ENCODE results near the gene STX18.
A peak's percentile ranks its signal among the peaks of the same experiment; 100 is the strongest.

The STX18 gene

GRCh38 chr4:4440333-4441061 lies 101.4 kb downstream of the STX18 start:
- DNase-seq (ENCODE audit: low read depth in 2 of 2, low spot score in 1 of 2): no peak

DNA sequence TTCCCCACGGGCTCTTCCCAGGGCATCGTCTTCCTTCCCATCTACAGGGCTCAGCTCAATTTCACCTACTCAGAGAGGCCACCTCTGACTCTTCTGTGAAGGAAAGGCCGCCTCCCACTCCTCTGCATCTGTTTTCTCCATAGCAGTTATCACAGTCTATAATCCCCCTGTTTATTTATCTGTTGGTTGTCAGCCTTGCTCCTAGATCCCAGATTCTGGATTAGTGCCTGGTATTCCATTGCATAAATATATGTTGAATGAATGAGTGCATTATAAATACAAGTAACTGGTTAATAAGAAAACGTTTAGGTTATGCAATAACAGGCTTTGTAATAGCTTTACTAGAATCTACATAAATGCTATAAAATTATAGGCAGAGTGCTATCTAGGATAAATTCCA lies 102.1 kb downstream of the STX18 start:
- no peak for DNase-seq (ENCODE audit: low read depth in 2 of 2, low spot score in 1 of 2)

- DNase-seq (ENCODE audit: low read depth in 2 of 2, low spot score in 1 of 2): no peak
Measured at GRCh38 chr4:4438891-4439290, 103.0 kb downstream of the STX18 start.

- DNase-seq (ENCODE audit: low read depth in 2 of 2, low spot score in 1 of 2): no peak
Measured at GRCh38 chr4:4437798-4438470, 103.9 kb downstream of the STX18 start.

GRCh38 chr4:4436244-4436823 lies 105.5 kb downstream of the STX18 start:
- DNase-seq (ENCODE audit: low read depth in 2 of 2, low spot score in 1 of 2): no peak

DNA sequence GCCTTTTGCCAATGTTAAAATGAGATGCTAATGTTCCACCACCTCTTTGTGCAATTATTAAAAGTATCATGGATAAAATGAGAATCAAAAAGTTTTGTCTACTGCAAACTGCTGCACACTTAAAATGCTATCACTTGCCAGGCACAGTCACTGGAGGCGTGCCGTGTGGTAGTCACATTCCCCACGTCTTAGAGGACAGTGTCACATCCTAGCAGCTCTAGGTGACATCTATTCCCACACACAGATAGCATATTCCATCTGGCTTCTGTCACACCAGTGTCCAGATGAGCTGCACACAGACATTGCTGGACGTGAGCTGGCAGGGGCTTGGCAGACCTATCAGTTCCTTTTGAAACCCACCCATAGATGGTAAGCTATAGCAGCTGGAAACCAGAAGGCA lies 107.9 kb downstream of the STX18 start:
- no peak for DNase-seq (ENCODE audit: low read depth in 2 of 2, low spot score in 1 of 2)

DNA sequence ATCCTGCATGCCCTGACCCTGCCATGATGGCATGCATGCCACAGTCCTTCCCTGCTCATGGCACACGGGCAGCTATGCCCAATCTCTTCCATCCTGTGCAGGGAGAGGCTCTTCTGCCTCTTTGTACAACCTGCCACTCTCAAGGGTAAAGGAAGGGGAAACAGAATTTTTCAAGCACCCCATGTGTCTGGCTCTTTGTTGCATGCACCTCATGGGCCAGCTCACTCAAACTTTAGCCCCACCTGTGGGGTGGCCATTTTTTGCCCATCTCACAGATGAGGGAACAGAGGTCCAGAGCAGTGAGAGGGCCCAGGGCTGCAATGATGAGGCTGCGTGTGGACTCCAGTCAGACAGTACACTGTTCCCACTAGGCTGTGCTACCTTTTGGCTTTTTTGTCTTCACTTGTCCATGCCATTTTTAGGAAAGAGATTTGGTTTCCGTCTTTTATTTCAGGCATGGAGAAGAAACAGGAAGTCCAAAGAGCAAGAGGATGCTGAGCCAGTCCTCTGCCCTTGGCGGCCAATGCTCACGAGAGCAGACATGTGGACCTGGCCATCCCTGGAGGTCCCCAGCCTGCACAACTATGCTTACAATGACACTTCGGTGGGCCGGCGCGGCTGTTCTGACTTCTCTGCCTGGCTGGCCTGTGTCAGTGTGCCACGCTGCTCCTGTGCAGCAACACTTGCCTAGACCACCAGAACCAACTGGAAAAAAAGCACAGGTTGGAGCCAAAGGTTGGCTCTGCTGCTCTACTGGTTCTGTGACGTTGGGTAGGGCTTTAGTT lies 109.3 kb downstream of the STX18 start:
- DNase-seq (ENCODE audit: low read depth in 2 of 2, low spot score in 1 of 2): no peak

DNA sequence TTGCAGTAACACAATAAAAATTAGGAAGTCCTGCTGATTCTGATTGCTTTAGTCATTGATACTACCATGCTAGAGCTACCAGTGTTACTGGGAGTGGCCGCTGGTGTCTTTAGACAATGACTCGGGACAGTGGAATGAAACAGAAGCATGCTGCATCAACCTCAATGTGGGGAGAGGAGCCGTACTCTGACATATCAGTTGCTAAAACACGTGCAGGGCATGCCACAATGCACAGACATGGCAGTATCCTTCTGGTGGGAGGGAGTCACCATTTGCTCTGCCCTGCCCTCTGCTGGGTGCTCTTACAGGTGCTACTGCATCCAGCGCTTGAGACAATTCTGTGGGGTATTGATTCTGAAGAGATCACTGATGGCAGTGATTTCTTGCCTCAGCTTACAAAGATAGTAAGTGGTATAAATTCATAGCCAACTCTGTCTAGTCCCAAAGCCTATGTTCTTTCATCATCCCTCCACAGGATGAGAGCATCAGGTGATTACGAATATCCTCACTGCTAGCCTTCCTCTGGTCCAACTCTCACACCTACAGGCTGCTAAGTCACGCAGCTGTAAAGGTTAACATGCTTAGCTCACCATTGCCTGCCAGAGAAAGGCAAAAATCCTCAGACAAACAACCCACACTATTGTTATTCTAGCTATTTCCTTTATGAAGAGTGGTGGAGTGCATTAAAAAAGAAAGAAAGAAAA lies 111.2 kb downstream of the STX18 start:
- DNase-seq (ENCODE audit: low read depth in 2 of 2, low spot score in 1 of 2): peak in 1 of 2 donors; percentile 18

DNA sequence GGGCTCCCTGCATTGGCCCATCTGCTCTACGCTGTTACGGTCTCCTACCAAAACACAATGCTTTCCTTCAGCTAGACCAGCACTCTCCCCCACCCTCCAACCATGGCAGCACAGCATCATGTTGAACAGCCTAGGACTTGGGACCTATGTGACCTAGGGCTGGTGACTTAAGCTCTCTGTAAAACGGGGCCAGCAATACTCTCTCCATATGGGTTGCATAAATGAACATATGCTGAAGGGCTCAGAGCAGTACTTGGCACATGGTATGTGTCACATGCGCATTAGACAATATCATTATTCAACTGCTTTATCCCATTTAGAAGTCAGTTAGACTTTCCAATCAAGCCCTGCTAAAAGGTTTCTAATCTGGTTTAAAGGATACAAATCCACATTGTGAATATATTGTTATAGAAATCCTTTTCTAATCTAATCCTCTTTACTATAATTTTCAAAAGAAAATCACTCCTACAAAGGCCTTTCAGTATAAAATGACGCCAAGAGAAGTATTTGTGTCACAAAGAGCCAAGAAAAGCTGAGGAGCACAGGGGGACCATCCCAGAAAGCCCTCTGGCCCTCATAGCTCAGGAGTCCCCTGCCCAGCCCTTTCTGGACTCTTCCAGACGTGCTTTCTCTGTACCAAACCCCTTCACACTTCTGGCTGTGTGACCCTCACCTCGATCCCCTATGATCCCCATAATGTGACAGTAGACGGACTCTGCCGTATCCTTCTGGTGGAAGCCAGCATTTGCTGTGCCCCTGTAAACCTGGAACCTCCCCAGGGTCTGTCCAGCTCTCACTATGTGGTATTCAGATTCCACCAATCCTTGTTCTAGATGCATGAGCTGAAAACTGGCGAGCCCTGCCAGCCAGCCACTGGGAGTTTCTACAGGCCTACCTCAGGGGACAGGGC lies 112.6 kb downstream of the STX18 start:
- DNase-seq (ENCODE audit: low read depth in 2 of 2, low spot score in 1 of 2): no peak

DNA sequence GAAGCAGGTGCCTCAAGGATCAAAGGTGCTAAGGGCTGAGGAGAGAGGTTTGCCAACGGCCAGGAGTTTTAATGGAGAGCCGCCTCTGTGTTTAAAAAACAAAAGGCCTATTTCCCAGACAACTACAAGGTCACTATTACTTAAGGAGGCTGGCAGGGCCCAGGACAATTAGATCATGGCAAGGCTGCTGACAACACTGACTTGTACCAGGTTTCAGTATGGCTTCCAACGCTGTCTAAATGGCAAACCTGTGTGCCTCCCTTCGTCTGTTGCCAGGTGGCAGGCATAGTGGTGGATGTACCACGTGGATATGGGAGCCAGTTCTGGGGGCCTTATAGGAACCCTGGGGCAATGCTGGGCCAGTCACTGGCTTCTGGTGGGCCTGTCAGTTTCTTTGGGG lies 114.0 kb downstream of the STX18 start:
- no peak for DNase-seq (ENCODE audit: low read depth in 2 of 2, low spot score in 1 of 2)

GRCh38 chr4:4427121-4427870 lies 114.6 kb downstream of the STX18 start:
- no peak for DNase-seq (ENCODE audit: low read depth in 2 of 2, low spot score in 1 of 2)

DNA sequence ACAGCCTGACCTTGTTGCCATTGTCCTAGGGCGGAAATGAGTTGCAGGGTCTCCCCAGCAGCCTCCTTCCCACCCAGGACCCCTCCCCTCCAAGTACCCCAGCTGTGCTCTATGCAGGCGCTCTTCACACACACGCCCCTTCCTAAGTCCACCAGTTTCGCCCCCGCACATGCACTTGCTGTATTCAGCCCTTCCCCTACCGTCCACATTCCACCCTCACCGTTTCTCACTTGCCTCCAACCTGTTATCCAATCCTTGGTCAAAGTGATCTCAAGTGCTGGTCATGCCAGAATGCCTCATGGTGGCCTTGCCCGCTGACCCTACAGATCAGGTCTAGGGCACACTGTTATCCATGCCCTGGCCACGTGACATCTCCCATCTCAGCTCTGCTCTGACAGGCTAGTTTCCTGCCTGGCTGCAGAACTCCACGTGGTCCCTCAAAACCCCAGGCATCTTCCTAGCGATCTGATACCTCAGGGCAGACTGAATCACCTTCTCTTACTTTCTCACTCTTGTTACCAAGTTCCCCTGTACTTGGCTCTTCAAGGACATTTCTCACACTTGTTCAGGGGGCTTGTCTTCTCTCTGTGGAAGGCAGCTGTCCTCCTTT lies 115.2 kb downstream of the STX18 start:
- no peak for DNase-seq (ENCODE audit: low read depth in 2 of 2, low spot score in 1 of 2)

DNA sequence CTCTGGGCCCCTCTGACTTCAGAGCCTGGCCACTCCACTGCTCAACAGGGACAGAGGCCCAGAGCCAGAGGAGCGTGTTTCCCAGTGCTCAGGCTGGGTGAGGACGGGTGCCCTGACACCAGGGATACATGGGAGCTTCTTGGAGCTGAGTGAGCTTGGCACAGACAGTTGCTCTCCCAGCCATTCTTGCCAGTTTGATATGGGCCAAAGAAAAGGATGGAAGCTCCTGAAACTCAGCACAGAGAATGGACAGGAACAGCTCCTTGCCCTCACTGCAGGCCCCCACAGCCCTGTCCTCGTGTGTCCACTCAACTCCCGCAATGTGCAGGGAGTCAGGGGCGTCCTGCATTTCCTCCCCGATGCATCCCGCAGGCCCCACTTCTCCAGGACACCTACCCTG lies 116.2 kb downstream of the STX18 start:
- DNase-seq (ENCODE audit: low read depth in 2 of 2, low spot score in 1 of 2): no peak

DNA sequence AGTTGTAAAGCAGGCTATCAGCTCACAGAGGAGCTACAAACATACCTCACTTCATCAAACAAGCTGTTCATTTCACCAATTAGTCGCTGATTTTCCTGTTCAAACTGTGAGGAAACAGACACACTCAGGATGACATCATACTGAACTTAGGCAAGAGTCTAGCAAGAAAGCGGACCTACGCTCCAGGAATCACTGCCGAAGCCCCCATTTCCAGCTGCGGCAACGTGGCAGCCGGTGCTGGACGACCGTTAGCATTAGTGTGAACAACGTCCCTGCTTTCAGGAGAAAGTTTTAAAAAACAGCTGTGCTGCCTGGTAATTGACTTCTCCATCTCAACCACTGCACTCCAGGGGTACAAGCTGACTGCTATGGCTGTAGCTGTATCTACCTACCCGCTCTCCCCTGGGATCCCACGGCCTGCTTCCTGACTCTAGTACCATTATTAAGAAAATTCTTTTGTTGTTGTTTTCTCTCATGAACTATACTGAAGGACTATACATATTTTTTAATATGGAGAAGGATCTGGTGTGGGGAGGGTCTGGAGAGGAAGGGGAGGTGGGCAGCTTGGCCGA lies 116.6 kb downstream of the STX18 start:
- no peak for DNase-seq (ENCODE audit: low read depth in 2 of 2, low spot score in 1 of 2)

GRCh38 chr4:4424499-4425115 lies 117.2 kb downstream of the STX18 start:
- DNase-seq (ENCODE audit: low read depth in 2 of 2, low spot score in 1 of 2): no peak

DNA sequence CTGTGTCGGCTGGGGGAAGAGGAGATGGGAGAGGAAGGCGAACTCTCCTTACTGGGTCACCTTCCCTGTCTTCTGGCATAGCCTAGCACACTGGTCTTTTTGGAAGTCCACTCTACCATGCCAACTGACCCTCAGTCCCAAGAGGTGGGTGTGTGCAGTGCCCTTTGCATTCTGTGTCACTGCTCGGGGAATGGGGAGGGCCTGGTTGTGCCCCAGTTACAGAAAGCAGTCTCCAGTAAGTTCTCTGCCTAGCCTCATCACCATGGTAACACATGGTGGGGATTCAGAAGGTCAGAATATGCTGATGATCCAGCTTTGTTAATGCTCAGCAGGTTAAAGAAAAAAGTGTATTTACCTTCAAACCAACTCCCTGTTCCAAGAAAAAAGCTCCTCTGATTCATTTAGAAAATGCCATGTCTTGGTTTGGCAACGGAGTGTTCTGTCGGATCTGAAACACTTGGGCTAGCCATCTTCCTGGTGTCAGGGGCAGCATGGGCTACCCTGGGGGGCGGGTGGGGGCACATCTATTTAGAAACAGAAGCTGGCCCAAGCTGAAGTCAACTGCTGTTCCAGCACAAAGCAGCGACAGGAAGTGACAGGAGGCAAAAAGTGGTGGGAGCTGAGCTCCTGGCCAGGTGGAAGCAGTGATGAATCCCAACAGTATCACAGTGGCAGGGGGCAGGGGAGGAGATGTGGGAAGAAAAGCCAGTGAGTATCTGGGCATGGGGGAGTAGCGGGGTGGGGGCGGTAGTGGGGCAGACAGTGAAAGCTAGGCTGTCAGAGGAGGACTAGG lies 117.9 kb downstream of the STX18 start:
- DNase-seq (ENCODE audit: low read depth in 2 of 2, low spot score in 1 of 2): no peak

GRCh38 chr4:4422856-4423499 lies 118.9 kb downstream of the STX18 start:
- DNase-seq (ENCODE audit: low read depth in 2 of 2, low spot score in 1 of 2): no peak
